ENCODE results near the gene ELFN2. TPM values are rescaled to one million over a fixed set of nuclear protein-coding genes. Genes with fewer than 3 reads are reported as not detected.

The ELFN2 gene
- total RNA-seq: 1.3 and 1.4 TPM in 2 replicates
- polyA plus RNA-seq: 0.33 and 0.41 TPM in 2 replicates
- polyA plus RNA-seq (2011; cell fraction: cytosol; rRNA removed): 0.23 and 0.34 TPM in 2 replicates
- 0.72 and 0.76 TPM in 2 replicates for polyA plus RNA-seq (2011; cell fraction: nucleus; rRNA removed)
- polyA plus RNA-seq (2012): 4.9 and 5.1 TPM in 2 replicates
- 0.24 and 0.34 TPM in 2 replicates for polyA minus RNA-seq
- 0.20 TPM for polyA minus RNA-seq (2011; cell fraction: cytosol; rRNA and poly(A)+ RNA removed)
- 0.29 and 0.43 TPM in 2 replicates for polyA minus RNA-seq (2011; cell fraction: nucleus; rRNA and poly(A)+ RNA removed)
- percentile 23 among the genes with signal in this experiment for Bru-seq, nascent RNA
- percentile 52 among the genes with signal in this experiment for BruChase-seq, experiment 1, labeled RNA remaining after a 6-hour chase
- BruChase-seq, experiment 2, labeled RNA remaining after a 2-hour chase: percentile 39 among the genes with signal in this experiment
- long read RNA-seq: 0 reads

GRCh38 chr22:37427135-37427710 lies at the start of gene ELFN2:
ELFN2 (minus strand) TSS chr22:37427479; CDS start chr22:37375534, 51,945 bp downstream.
- H3K36me3 ChIP-seq (ENCODE audit: control insufficient read depth in 2 of 2, extremely low read depth in 1 of 2, insufficient read depth in 2 of 2, low read length in 2 of 2): no peaks in the 10 kb centered on the region
- H3K4me3 ChIP-seq (replicated peaks in 1 of 3; ENCODE audit: insufficient read depth in 1 of 3, low read depth in 1 of 3, low read length in 3 of 3): peak within 1 kb of the TSS; percentile 33 to 55 (median 39)
- no peaks in the 10 kb centered on the region for H3K9me3 ChIP-seq (replicated peaks; ENCODE audit: control insufficient read depth, insufficient read depth, low read length)
- intact Hi-C loops (cut with micrococcal nuclease): no loop called here
- dilution Hi-C loops (cut with MboI; ENCODE audit: extremely low pct_ligation_motif_present, low sequenced_read_pairs): no loop called here
- FAIRE-seq (no peak), DNase-seq (ENCODE audit: low read depth, low spot score) (peak; percentile 20)
- H3K79me2 ChIP-seq (ENCODE audit: control insufficient read depth, insufficient read depth, low read length): no peaks in the 10 kb centered on the region
- TF ChIP-seq POLR2A (IDR thresholded peaks at IDR 0.05; ENCODE audit: low read depth, low read length) (no peak), MAX (IDR thresholded peaks at IDR 0.05; ENCODE audit: insufficient read depth, insufficient read length) (no peak), EZH2 (IDR thresholded peaks at IDR 0.05; ENCODE audit: borderline replicate concordance, low read depth, low read length, severe bottlenecking) (no peak), CTCF (IDR thresholded peaks at IDR 0.05; ENCODE audit: extremely low read depth in 1 of 2, insufficient read depth in 1 of 2, low read depth in 1 of 2, low read length in 2 of 2) (no peak), GATA2 (IDR thresholded peaks at IDR 0.05; ENCODE audit: insufficient read depth, insufficient read length, low read depth, low read length) (no peak)
- peak within 1 kb of the TSS; percentile 13 for H3K9ac ChIP-seq (replicated peaks; ENCODE audit: extremely low read depth, insufficient read depth, low read length)
- peaks cover 0 to 8% of the 10 kb centered on the region in 2 experiments for H3K27me3 ChIP-seq (ENCODE audit: control insufficient read depth in 2 of 2, insufficient read depth in 2 of 2, low read length in 2 of 2)
- ChIA-PET CTCF (interaction anchor here (1.6 to 3.9 kb wide), 4 partner anchors 13 to 111 kb away, joined by 4 to 75 read pairs (median 30); no protein-coding TSS in a partner anchor), POLR2A (no interaction called here)
- peak within 1 kb of the TSS; percentile 79 for H2AFZ ChIP-seq (ENCODE audit: low read depth, low read length)
- no TSS peak for BruUV-seq (replicated peaks)
- H3K4me2 ChIP-seq (ENCODE audit: insufficient read depth, low read length): peak within 1 kb of the TSS; percentile 52
- H3K27ac ChIP-seq (ENCODE audit: insufficient read depth, low read depth, low read length): no peak within 1 kb of the TSS
- peaks cover 18% of the 10 kb centered on the region for H3K4me1 ChIP-seq (ENCODE audit: control insufficient read depth, extremely low read depth, insufficient read depth, low read length)
- H4K20me1 ChIP-seq (replicated peaks; ENCODE audit: control insufficient read depth, extremely low read depth, insufficient read depth, low read length): no peaks in the 10 kb centered on the region
- no peaks in the 10 kb centered on the region for H3K9me1 ChIP-seq (replicated peaks; ENCODE audit: control insufficient read depth, extremely low read depth, insufficient read depth, low read length)

All from endothelial cell of umbilical vein (primary cell).